Stimulated activated CD8-positive, alpha-beta memory T cell treated with anti-CD3 and anti-CD28 coated beads, Interleukin-4, amount 100 ng/mL, for 4 hours (primary cell): ENCODE measurements around the gene RBM23.

Source experiments
- DNase-seq, 2 donors: peaks; one replicate each; pipeline ENCODE4 v3.0.0-alpha.2; 2020; ENCODE audit warnings: low read depth in 2 of 2, low spot score in 1 of 2

RBM23 gene

GRCh38 chr14:22886500-22887259 is 32.3 kb downstream of the RBM23 start:
- DNase-seq = peak; percentile 29 to 60

- DNase-seq = no peak
Observed at GRCh38 chr14:22885975-22886374, 33.0 kb downstream of the RBM23 start.

GRCh38 chr14:22884738-22885523 is 34.0 kb downstream of the RBM23 start:
- DNase-seq = no peak

- DNase-seq = no peak
Observed at GRCh38 chr14:22884076-22884737, 34.7 kb downstream of the RBM23 start.

- DNase-seq = no peak
Observed at GRCh38 chr14:22883173-22883976, 35.6 kb downstream of the RBM23 start, which contains the start of gene REM2. Gene REM2 (plus strand): TSS chr14:22883222. CDS start chr14:22883288, 66 bp downstream.

GRCh38 chr14:22882529-22883172 is 36.3 kb downstream of the RBM23 start:
- DNase-seq = peak; percentile 15 to 30

GRCh38 chr14:22882064-22882463 is 36.9 kb downstream of the RBM23 start:
- no peak for DNase-seq

- DNase-seq = no peak
Observed at GRCh38 chr14:22878271-22879246, 40.4 kb downstream of the RBM23 start.

- no peak for DNase-seq
Observed at GRCh38 chr14:22877000-22877501, 41.9 kb downstream of the RBM23 start.

- no peak for DNase-seq
Observed at GRCh38 chr14:22875748-22876319, 43.1 kb downstream of the RBM23 start.

GRCh38 chr14:22875003-22875747 is 43.8 kb downstream of the RBM23 start:
- DNase-seq = no peak

- no peak for DNase-seq
Observed at GRCh38 chr14:22872833-22873520, 46.0 kb downstream of the RBM23 start.

- DNase-seq = peak; percentile 43 to 57
Observed at GRCh38 chr14:22872033-22872832, 46.7 kb downstream of the RBM23 start.

- DNase-seq = peak; percentile 48 to 52
Observed at GRCh38 chr14:22871224-22872032, 47.5 kb downstream of the RBM23 start, which contains the start of gene LRP10. Gene LRP10 (plus strand): TSS chr14:22871740. CDS start chr14:22872304, 564 bp downstream.

GRCh38 chr14:22870811-22871223 is 48.1 kb downstream of the RBM23 start:
- DNase-seq = no peak

GRCh38 chr14:22866874-22867273 is 52.1 kb downstream of the RBM23 start:
- DNase-seq = no peak
